Measurements from ENCODE around the gene FLRT2. TPM values are rescaled to one million over a fixed set of nuclear protein-coding genes. Genes with fewer than 3 reads are reported as not detected.

The FLRT2 gene
- polyA plus RNA-seq, 1 donor (not counting 4 experiments of a cell fraction or from before 2014, with no cell fraction given), result 69.2 TPM

DNA sequence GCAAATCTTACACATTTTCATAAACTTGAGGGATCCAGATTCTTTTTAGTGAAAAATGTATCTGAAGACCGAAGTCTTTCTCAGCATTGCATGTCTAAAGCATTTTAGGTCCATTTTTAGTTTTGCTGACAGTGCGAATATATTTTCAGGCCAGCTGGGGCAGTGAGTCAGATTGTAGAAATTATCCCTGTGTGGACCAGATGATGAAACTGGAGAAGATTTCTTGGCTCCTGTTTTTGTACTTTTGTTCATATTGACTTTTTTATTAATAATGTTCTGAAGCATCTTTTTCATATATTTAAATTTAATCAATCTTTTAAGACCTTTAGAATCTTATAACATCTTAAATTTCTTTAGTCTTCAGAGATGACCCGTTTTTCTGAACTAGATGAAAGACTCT lies 173.1 kb downstream of the FLRT2 start:
- no peak overlapping the region for H3K27ac ChIP-seq (ENCODE audit: control insufficient read depth, insufficient read depth, low read length)
- no peaks in the 10 kb centered on the region for H3K79me2 ChIP-seq (ENCODE audit: control insufficient read depth, insufficient read depth, low read length)
- H4K20me1 ChIP-seq (ENCODE audit: control insufficient read depth, extremely low read depth, insufficient read depth, low read length), result no peaks in the 10 kb centered on the region
- H2AFZ ChIP-seq (ENCODE audit: control insufficient read depth, low read length), result no peak overlapping the region
- H3K9ac ChIP-seq (ENCODE audit: control insufficient read depth, extremely low read depth, insufficient read depth, low read length), result no peak overlapping the region
- H3K27me3 ChIP-seq (ENCODE audit: control insufficient read depth, extremely low read depth, insufficient read depth, low read length), result no peaks in the 10 kb centered on the region
- H3K4me3 ChIP-seq (ENCODE audit: control insufficient read depth in 2 of 3, extremely low read depth in 1 of 3, insufficient read depth in 2 of 3, low read depth in 1 of 3, low read length in 3 of 3), result no peak overlapping the region
- H3K9me1 ChIP-seq (ENCODE audit: control insufficient read depth, extremely low read depth, insufficient read depth, low read length), result no peaks in the 10 kb centered on the region
- DNase-seq (ENCODE audit: low read depth, low spot score) (no peak), FAIRE-seq (no peak)
- dilution Hi-C loops (cut with MboI; ENCODE audit: extremely low pct_ligation_motif_present, low sequenced_read_pairs), result no loop called here
- no peaks in the 10 kb centered on the region for H3K36me3 ChIP-seq (ENCODE audit: control insufficient read depth in 2 of 2, extremely low read depth in 1 of 2, insufficient read depth in 2 of 2, low read length in 2 of 2)
- no peak for TF ChIP-seq EZH2 (IDR thresholded peaks at IDR 0.05; ENCODE audit: low read length)
- TF ChIP-seq, protein P1, sequence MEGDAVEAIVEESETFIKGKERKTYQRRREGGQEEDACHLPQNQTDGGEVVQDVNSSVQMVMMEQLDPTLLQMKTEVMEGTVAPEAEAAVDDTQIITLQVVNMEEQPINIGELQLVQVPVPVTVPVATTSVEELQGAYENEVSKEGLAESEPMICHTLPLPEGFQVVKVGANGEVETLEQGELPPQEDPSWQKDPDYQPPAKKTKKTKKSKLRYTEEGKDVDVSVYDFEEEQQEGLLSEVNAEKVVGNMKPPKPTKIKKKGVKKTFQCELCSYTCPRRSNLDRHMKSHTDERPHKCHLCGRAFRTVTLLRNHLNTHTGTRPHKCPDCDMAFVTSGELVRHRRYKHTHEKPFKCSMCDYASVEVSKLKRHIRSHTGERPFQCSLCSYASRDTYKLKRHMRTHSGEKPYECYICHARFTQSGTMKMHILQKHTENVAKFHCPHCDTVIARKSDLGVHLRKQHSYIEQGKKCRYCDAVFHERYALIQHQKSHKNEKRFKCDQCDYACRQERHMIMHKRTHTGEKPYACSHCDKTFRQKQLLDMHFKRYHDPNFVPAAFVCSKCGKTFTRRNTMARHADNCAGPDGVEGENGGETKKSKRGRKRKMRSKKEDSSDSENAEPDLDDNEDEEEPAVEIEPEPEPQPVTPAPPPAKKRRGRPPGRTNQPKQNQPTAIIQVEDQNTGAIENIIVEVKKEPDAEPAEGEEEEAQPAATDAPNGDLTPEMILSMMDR (optimal IDR thresholded peaks at IDR 0.05 in 1 of 3, IDR thresholded peaks at IDR 0.05 in 1 of 3, conservative IDR thresholded peaks at IDR 0.05 in 1 of 3; ENCODE audit: extremely low read depth in 1 of 3, insufficient read depth in 2 of 3, low read length in 3 of 3), result no peak
- no peaks in the 10 kb centered on the region for H3K9me3 ChIP-seq (ENCODE audit: control insufficient read depth, low read depth, low read length)
- no peaks in the 10 kb centered on the region for H3K4me1 ChIP-seq (ENCODE audit: control insufficient read depth, extremely low read depth, insufficient read depth, low read length)
- H3K4me2 ChIP-seq (ENCODE audit: control insufficient read depth, extremely low read depth, insufficient read depth, low read depth, low read length), result no peak overlapping the region
